Mucosa of gallbladder (tissue), 1 donor: Measurements from ENCODE around the gene MNAT1. TPM values are rescaled to one million over a fixed set of nuclear protein-coding genes. Genes with fewer than 3 reads are reported as not detected.
A peak's percentile ranks its signal among the peaks of the same experiment; 100 is the strongest.
"Not testable (repeated sequence)": the region's sequence is repeated elsewhere in the genome, so short reads cannot be mapped to it uniquely, and the experiment has no call there.

Source experiments
- DNase-seq: peaks from one replicate; pipeline ENCODE4 v3.0.0-alpha.2; 2020; ENCODE audit warnings: low spot score
- total RNA-seq: library from RNA; stranded (reverse); gene quantifications from one replicate; pipeline ENCODE4 v1.2.1, GENCODE V29; 2021
- donor health status: DM: no; HTN: no; CAD: no.

Gene MNAT1
- 26.1 TPM for total RNA-seq

- peak; percentile 69 for DNase-seq
Observed at GRCh38 chr14:60734465-60735242, at the start of gene MNAT1. MNAT1 (plus strand) TSS chr14:60734761; CDS start chr14:60734863, 102 bp downstream.

- no peak for DNase-seq
Observed at GRCh38 chr14:60686865-60687264, 47.7 kb upstream of the MNAT1 start.

GRCh38 chr14:60691383-60692113, 43.0 kb upstream of the MNAT1 start:
- DNase-seq, result no peak

GRCh38 chr14:60695327-60695726, 39.2 kb upstream of the MNAT1 start:
- DNase-seq, result no peak

GRCh38 chr14:60700598-60700997, 34.0 kb upstream of the MNAT1 start:
- DNase-seq, result no peak

GRCh38 chr14:60705100-60705499, 29.5 kb upstream of the MNAT1 start:
- no peak for DNase-seq

GRCh38 chr14:60707858-60708257, 26.7 kb upstream of the MNAT1 start:
- no peak for DNase-seq

- DNase-seq, result no peak
Observed at GRCh38 chr14:60710494-60710893, 24.1 kb upstream of the MNAT1 start.

GRCh38 chr14:60713513-60713912, 21.0 kb upstream of the MNAT1 start:
- no peak for DNase-seq

- no peak for DNase-seq
Observed at GRCh38 chr14:60720391-60720790, 14.2 kb upstream of the MNAT1 start.

GRCh38 chr14:60720962-60721325, 13.6 kb upstream of the MNAT1 start:
- DNase-seq, result no peak

- DNase-seq, result peak; percentile 16
Observed at GRCh38 chr14:60721326-60722106, 13.0 kb upstream of the MNAT1 start.

GRCh38 chr14:60722107-60722356, 12.5 kb upstream of the MNAT1 start:
- no peak for DNase-seq

GRCh38 chr14:60722357-60723115, 12.0 kb upstream of the MNAT1 start:
- no peak for DNase-seq

GRCh38 chr14:60723116-60723906, 11.2 kb upstream of the MNAT1 start:
- DNase-seq, result peak; percentile 28

- peak; percentile 70 for DNase-seq
Observed at GRCh38 chr14:60723907-60724618, 10.5 kb upstream of the MNAT1 start, which contains the start of gene SIX4. SIX4 (minus strand) TSS chr14:60724351; CDS start chr14:60724074, 277 bp downstream.

- not testable (repeated sequence) for DNase-seq
Observed at GRCh38 chr14:60731291-60731690, 3.3 kb upstream of the MNAT1 start.

GRCh38 chr14:60732840-60733483, 1.6 kb upstream of the MNAT1 start:
- no peak for DNase-seq

GRCh38 chr14:60735416-60735815, 855 bp downstream of the MNAT1 start:
- no peak for DNase-seq

- no peak for DNase-seq
Observed at GRCh38 chr14:60736494-60736893, 1.9 kb downstream of the MNAT1 start.
